Esophagus squamous epithelium (tissue), 5 donors: Measurements from ENCODE around the gene HYCC2. TPM values are rescaled to one million over a fixed set of nuclear protein-coding genes. Genes with fewer than 3 reads are reported as not detected.
"Not testable (repeated sequence)": the region's sequence is repeated elsewhere in the genome, so short reads cannot be mapped to it uniquely, and the experiment has no call there.

Source experiments
- DNase-seq: peaks from one replicate; lab custom pipeline; 2025; lab: John Stamatoyannopoulos, UW
- H3K27ac ChIP-seq, 4 donors: fragments of 200-600 bp; sonication (generic); one replicate each; pipeline ENCODE4 v1.5.1; 2016 to 2019; ENCODE audit warnings: mild to moderate bottlenecking in 1 of 4
- H3K27me3 ChIP-seq, 4 donors: fragments of 200-600 bp; sonication (generic); 1 replicate in 3 of 4; 2 replicates in 1 of 4; pipeline versions ENCODE4 v1.5.1 to v1.6.0; 2017 to 2021; ENCODE audit warnings: antibody characterized with exemption in 1 of 4
- H3K36me3 ChIP-seq, 3 donors: fragments of 200-600 bp; sonication (generic); one replicate each; pipeline ENCODE4 v1.5.1; 2016 to 2019
- H3K4me1 ChIP-seq, 3 donors: fragments of 200-600 bp; sonication (generic); one replicate each; pipeline ENCODE4 v1.5.1; 2017 to 2019
- H3K4me3 ChIP-seq, 4 donors: fragments of 200-600 bp; sonication (generic); 1 replicate in 3 of 4; 2 replicates in 1 of 4; pipeline ENCODE4 v1.5.1; 2016 to 2019; ENCODE audit warnings: mild to moderate bottlenecking in 2 of 4, moderate library complexity in 1 of 4
- H3K9me3 ChIP-seq, 3 donors: fragments of 200-600 bp; sonication (generic); one replicate each; pipeline ENCODE4 v1.5.1; 2016 to 2019
- CTCF ChIP-seq, 6 experiments: fragments of 450-650 bp in 4 of 6; fragments of 200-600 bp in 2 of 6; sonication (generic) in 2 of 6; IDR thresholded peaks; one replicate each; pipeline ENCODE4 v1.5.1; 2016 to 2019; ENCODE audit warnings: antibody characterized with exemption in 6 of 6, mild to moderate bottlenecking in 4 of 6, moderate library complexity in 4 of 6
- POLR2A ChIP-seq, 4 donors: fragments of 450-650 bp; IDR thresholded peaks; one replicate each; pipeline ENCODE4 v1.6.1; 2017; ENCODE audit warnings: antibody characterized with exemption in 4 of 4, mild to moderate bottlenecking in 4 of 4, moderate library complexity in 3 of 4
- WGBS, 2 donors: methylation state at CpG; one replicate each; pipeline ENCODE4 v1.1.5; 2018; 5-methylcytosine and 5-hydroxymethylcytosine counted together
- intact Hi-C: fragments of 100-400 bp; cut with DNase I; formaldehyde crosslinking; loops from one replicate; pipeline ENCODE4 v1.15.0; 2022
- total RNA-seq, 4 donors: library from RNA; depleted of rRNA; stranded (reverse); fragments of >200 nt; gene quantifications; one replicate each; pipeline ENCODE4 v1.1.0, GENCODE V29; 2016
- donor health status: DM: yes; HTN: yes; CAD: no.

The HYCC2 gene
- total RNA-seq, 4 donors from 2014 or later, result 9.1 to 20.7 (median 11.2) TPM

- intact Hi-C loops, result no loop called here
- no peaks in the 10 kb centered on the region for H3K4me1 ChIP-seq
- peaks cover 0 to 29% (median 0%) of the 10 kb centered on the region in 3 donors for H3K36me3 ChIP-seq
- TF ChIP-seq CTCF (IDR thresholded peaks at IDR 0.05) (no peak), POLR2A (IDR thresholded peaks at IDR 0.05) (no peak)
- no peaks in the 10 kb centered on the region for H3K27me3 ChIP-seq
- no peak overlapping the region for H3K4me3 ChIP-seq
- DNase-seq, result no peak
- no peak overlapping the region for H3K27ac ChIP-seq
- H3K9me3 ChIP-seq, result no peaks in the 10 kb centered on the region
- WGBS, 2 donors, result 85 to 93% methylated on average over 2 of the region's 2 CpGs
These were observed 24.6 kb downstream of the HYCC2 start for GRCh38 chr2:201046881-201047280.

- H3K36me3 ChIP-seq, result peaks cover 0 to 48% (median 0%) of the 10 kb centered on the region in 3 donors
- H3K4me1 ChIP-seq, intact Hi-C loops, H3K27ac ChIP-seq, H3K9me3 ChIP-seq, H3K4me3 ChIP-seq, DNase-seq, H3K27me3 ChIP-seq: not testable (repeated sequence)
- WGBS, 2 donors, result 88 to 92% methylated on average over 4 to 5 of the region's 5 CpGs
These were observed 28.4 kb downstream of the HYCC2 start for GRCh38 chr2:201043050-201043449.

GRCh38 chr2:201042451-201042850, 29.0 kb downstream of the HYCC2 start:
- WGBS, 2 donors, result no CpG with 5 or more reads among the region's 36 CpGs
- H3K4me3 ChIP-seq, intact Hi-C loops, DNase-seq, H3K27ac ChIP-seq, H3K27me3 ChIP-seq, H3K4me1 ChIP-seq, H3K9me3 ChIP-seq: not testable (repeated sequence)
- peaks cover 0 to 49% (median 0%) of the 10 kb centered on the region in 3 donors for H3K36me3 ChIP-seq

GRCh38 chr2:201040867-201041628, 30.4 kb downstream of the HYCC2 start:
- H3K27ac ChIP-seq, result no peak overlapping the region
- H3K4me1 ChIP-seq, result no peaks in the 10 kb centered on the region
- H3K4me3 ChIP-seq, result no peak overlapping the region
- H3K36me3 ChIP-seq, result peaks cover 0 to 49% (median 0%) of the 10 kb centered on the region in 3 donors
- H3K9me3 ChIP-seq, result no peaks in the 10 kb centered on the region
- no peak for TF ChIP-seq POLR2A (IDR thresholded peaks at IDR 0.05)
- H3K27me3 ChIP-seq, result no peaks in the 10 kb centered on the region
- intact Hi-C loops, result no loop called here
- 86 to 89% methylated on average over 4 of the region's 4 CpGs for WGBS, 2 donors
- DNase-seq, result no peak

GRCh38 chr2:201038855-201039254, 32.6 kb downstream of the HYCC2 start:
- no peak for DNase-seq
- Histone ChIP-seq H3K9me3 (no peaks in the 10 kb centered on the region), H3K36me3 (peaks cover 0 to 36% (median 0%) of the 10 kb centered on the region in 3 donors), H3K4me1 (no peaks in the 10 kb centered on the region), H3K4me3 (no peak overlapping the region), H3K27ac (no peak overlapping the region), H3K27me3 (no peaks in the 10 kb centered on the region)
- intact Hi-C loops, result no loop called here
- WGBS, 2 donors, result 92% methylated on average over 2 of the region's 2 CpGs
- TF ChIP-seq CTCF (IDR thresholded peaks at IDR 0.05), result no peak
- TF ChIP-seq POLR2A (IDR thresholded peaks at IDR 0.05), result no peak

- WGBS, 2 donors, result 84 to 93% methylated on average over 4 of the region's 4 CpGs
- DNase-seq, H3K4me3 ChIP-seq, H3K27ac ChIP-seq, H3K27me3 ChIP-seq, intact Hi-C loops, H3K9me3 ChIP-seq, H3K4me1 ChIP-seq: not testable (repeated sequence)
- H3K36me3 ChIP-seq, result peaks cover 0 to 32% (median 0%) of the 10 kb centered on the region in 3 donors
These were observed 33.1 kb downstream of the HYCC2 start for GRCh38 chr2:201038361-201038760.

GRCh38 chr2:201034355-201034754, 37.1 kb downstream of the HYCC2 start:
- H3K9me3 ChIP-seq, DNase-seq, H3K27me3 ChIP-seq, intact Hi-C loops, H3K4me3 ChIP-seq, H3K4me1 ChIP-seq, H3K27ac ChIP-seq: not testable (repeated sequence)
- WGBS, 2 donors, result 100% methylated on average over 1 of the region's 2 CpGs
- peaks cover 0 to 19% (median 0%) of the 10 kb centered on the region in 3 donors for H3K36me3 ChIP-seq
